HepG2 (cell line): ENCODE data around the gene ARMC5. TPM values are rescaled to one million over a fixed set of nuclear protein-coding genes. Genes with fewer than 3 reads are reported as not detected.

ENCODE experiments used
- CREB1 ChIP-seq, 2 experiments: fragments of 450-650 bp in 1 of 2; IDR thresholded peaks; 2 replicates each; pipeline ENCODE4 v1.6.1; 2016 to 2017; ENCODE audit warnings: control low read depth in 1 of 2, mild to moderate bottlenecking in 1 of 2, missing compliant biosample characterization in 1 of 2, missing genetic modification characterization in 1 of 2
- NBN ChIP-seq: fragments of 450-650 bp; conservative IDR thresholded peaks from 2 replicates; pipeline ENCODE4 v1.6.1; 2017
- TCF12 ChIP-seq, 2 experiments: fragments of 450-650 bp in 1 of 2; sonication (generic) in 1 of 2; formaldehyde crosslinking in 1 of 2; IDR thresholded peaks; 2 replicates each; pipeline versions ENCODE4 v1.6.1 to v1.8.0; 2017 to 2022; ENCODE audit warnings: antibody characterized with exemption in 1 of 2, mild to moderate bottlenecking in 1 of 2, missing genetic modification reagents in 1 of 2, moderate library complexity in 1 of 2
- ZMYM3 ChIP-seq: sonication (generic); formaldehyde crosslinking; IDR thresholded peaks from 2 replicates; pipeline ENCODE4 v1.5.1; 2020; ENCODE audit warnings: mild to moderate bottlenecking, missing genetic modification reagents
- ZNF142 ChIP-seq: sonication (generic); formaldehyde crosslinking; IDR thresholded peaks from 2 replicates; pipeline ENCODE4 v1.4.0; 2020; ENCODE audit warnings: missing genetic modification reagents
- ZNF205 ChIP-seq: IDR thresholded peaks from 2 replicates; pipeline ENCODE4 v1.6.1; 2018; ENCODE audit warnings: missing biosample characterization, missing genetic modification reagents
- ZNF781 ChIP-seq: sonication (generic); formaldehyde crosslinking; IDR thresholded peaks from 2 replicates; pipeline ENCODE4 v1.5.1; 2020; ENCODE audit warnings: borderline replicate concordance, mild to moderate bottlenecking, missing genetic modification reagents; ENCODE audit errors: not compliant biosample characterization
- polyA plus RNA-seq, 8 experiments: library from polyadenylated mRNA; depleted of rRNA in 3 of 8; stranded (reverse) in 7 of 8; unstranded in 1 of 8; fragments of >200 nt; fragmentation: Illumina TruSeq in 4 of 8; extraction: Trizol in 4 of 8; gene quantifications; 2 replicates each; pipeline versions ENCODE4 v1.2.1 to v1.2.3, GENCODE V29; 2011 to 2016; ENCODE audit warnings: low read depth in 4 of 8, missing spikeins in 1 of 8, mixed read lengths in 1 of 8; ENCODE audit not compliant: insufficient read depth in 1 of 8
- total RNA-seq, 5 experiments: library from RNA; depleted of rRNA; stranded (reverse); fragments of >200 nt; fragmentation: Illumina TruSeq; extraction: Trizol; gene quantifications; 2 replicates each; pipeline ENCODE4 v1.2.3, GENCODE V29; 2016; ENCODE audit warnings: low read depth in 1 of 5

Gene ARMC5
- total and polyA plus RNA-seq, 2 of the 13 experiments (the other 11 are each of a cell fraction or from before 2014, with no cell fraction given) = 10.8 to 22.3 TPM

- TF ChIP-seq ZNF142 (CRISPR knock-in tag) = peak; percentile 13; the same call in 1 of the 2 replicates
- peak; percentile 99 for TF ChIP-seq CREB1 (IDR thresholded peaks at IDR 0.05)
- peak; percentile 73 for TF ChIP-seq CREB1 (CRISPR knock-in tag; IDR thresholded peaks at IDR 0.05)
- TF ChIP-seq TCF12 (IDR thresholded peaks at IDR 0.05) = no peak
- no peak; the same call in 1 of the 2 replicates for TF ChIP-seq TCF12 (CRISPR knock-in tag; IDR thresholded peaks at IDR 0.05)
- no peak for TF ChIP-seq ZMYM3 (CRISPR knock-in tag)
- TF ChIP-seq NBN = no peak
- TF ChIP-seq ZNF781 (CRISPR knock-in tag) = peak; percentile 42
- peak; percentile 24 for TF ChIP-seq ZNF205 (CRISPR knock-in tag)
These were observed 633 bp downstream of the ARMC5 start (continued) for GRCh38 chr16:31459687-31460581.
